ENCODE results near the gene SLIT3. TPM values are rescaled to one million over a fixed set of nuclear protein-coding genes. Genes with fewer than 3 reads are reported as not detected.

Gene SLIT3
- total RNA-seq, 4 donors from 2014 or later = 0.97 to 6.1 (median 3.4) TPM

DNA sequence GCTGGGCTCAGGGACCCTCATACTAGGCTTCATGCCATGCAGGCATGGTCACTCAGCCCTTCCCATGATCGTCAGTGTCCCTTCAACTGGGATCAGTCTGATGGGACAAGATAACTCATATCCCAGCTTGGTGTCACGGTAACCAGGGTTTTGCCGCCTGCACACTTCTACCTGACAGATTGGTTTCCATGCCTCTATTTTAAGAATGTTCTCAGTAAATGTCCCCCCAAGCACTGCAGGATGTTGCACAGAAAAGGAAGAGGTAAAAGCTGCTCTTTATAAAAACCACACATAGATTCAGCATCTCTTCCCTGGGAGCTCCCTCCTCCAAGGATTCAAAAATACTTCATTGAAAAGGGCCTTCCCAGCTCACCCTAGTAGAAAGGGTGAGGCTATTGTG lies 56.1 kb downstream of the SLIT3 start:
- Histone ChIP-seq H3K36me3 (no peaks in the 10 kb centered on the region), H3K9me3 (no peaks in the 10 kb centered on the region), H3K4me1 (no peaks in the 10 kb centered on the region), H3K27me3 (no peaks in the 10 kb centered on the region), H3K4me3 (no peak overlapping the region), H3K27ac (no peak overlapping the region)
- intact Hi-C loops (cut with DNase I; ENCODE audit: low total_unique reads) (no loop called here), in situ Hi-C loops (cut with MboI; ENCODE audit: low sequenced_read_pairs in 4 of 4) (no loop called here)
- ATAC-seq = no peak
- no peak for DNase-seq
- no peak for TF ChIP-seq POLR2A (IDR thresholded peaks at IDR 0.05)
- TF ChIP-seq, protein P1, sequence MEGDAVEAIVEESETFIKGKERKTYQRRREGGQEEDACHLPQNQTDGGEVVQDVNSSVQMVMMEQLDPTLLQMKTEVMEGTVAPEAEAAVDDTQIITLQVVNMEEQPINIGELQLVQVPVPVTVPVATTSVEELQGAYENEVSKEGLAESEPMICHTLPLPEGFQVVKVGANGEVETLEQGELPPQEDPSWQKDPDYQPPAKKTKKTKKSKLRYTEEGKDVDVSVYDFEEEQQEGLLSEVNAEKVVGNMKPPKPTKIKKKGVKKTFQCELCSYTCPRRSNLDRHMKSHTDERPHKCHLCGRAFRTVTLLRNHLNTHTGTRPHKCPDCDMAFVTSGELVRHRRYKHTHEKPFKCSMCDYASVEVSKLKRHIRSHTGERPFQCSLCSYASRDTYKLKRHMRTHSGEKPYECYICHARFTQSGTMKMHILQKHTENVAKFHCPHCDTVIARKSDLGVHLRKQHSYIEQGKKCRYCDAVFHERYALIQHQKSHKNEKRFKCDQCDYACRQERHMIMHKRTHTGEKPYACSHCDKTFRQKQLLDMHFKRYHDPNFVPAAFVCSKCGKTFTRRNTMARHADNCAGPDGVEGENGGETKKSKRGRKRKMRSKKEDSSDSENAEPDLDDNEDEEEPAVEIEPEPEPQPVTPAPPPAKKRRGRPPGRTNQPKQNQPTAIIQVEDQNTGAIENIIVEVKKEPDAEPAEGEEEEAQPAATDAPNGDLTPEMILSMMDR (IDR thresholded peaks at IDR 0.05 in 4 of 5, conservative IDR thresholded peaks at IDR 0.05 in 1 of 5) = no peak

DNA sequence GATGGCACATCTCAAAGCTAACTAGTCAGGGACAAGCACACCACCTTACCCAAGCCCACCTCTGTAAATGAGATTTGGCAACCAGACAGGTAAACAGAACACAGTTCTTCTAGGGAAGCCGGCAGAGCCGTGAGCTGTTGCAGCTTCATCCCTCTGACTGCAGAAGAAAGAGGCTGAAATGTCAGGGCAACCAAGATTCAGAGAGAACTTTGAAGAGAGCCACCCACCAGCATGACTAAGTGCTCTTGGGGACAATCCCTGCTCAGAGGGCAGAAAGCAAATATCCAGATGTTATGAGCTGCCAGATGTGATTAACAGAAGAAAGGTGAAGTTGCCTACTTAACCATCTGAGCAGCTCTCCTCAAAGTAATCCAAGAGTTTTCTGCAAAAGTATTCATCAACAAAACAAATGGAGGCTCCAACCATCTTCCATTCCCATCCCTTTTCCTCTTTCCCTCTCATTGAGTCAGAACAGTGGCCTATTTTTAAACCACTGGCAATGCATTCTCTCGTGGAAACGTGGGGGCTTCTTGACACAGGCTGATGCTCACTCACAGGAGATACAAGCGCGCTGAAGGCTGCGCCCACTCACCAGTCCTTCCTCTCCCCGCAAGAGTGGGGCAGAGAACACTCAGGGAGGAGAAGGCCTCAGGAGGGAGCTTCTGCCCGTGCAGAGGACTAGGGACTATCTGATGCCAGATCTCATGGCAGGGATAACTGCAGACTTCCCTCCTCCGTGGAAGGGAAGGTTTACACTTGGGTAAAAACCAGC lies 57.1 kb downstream of the SLIT3 start:
- TF ChIP-seq POLR2A (IDR thresholded peaks at IDR 0.05) = no peak
- TF ChIP-seq, protein P1 (IDR thresholded peaks at IDR 0.05 in 4 of 5, conservative IDR thresholded peaks at IDR 0.05 in 1 of 5) = no peak
- Histone ChIP-seq H3K36me3 (no peaks in the 10 kb centered on the region), H3K4me1 (no peaks in the 10 kb centered on the region), H3K4me3 (no peak overlapping the region), H3K9me3 (no peaks in the 10 kb centered on the region), H3K27me3 (no peaks in the 10 kb centered on the region), H3K27ac (no peak overlapping the region)
- no peak for DNase-seq
- intact Hi-C loops (cut with DNase I; ENCODE audit: low total_unique reads) = no loop called here
- in situ Hi-C loops (cut with MboI; ENCODE audit: low sequenced_read_pairs in 4 of 4) = no loop called here
- no peak for ATAC-seq

DNA sequence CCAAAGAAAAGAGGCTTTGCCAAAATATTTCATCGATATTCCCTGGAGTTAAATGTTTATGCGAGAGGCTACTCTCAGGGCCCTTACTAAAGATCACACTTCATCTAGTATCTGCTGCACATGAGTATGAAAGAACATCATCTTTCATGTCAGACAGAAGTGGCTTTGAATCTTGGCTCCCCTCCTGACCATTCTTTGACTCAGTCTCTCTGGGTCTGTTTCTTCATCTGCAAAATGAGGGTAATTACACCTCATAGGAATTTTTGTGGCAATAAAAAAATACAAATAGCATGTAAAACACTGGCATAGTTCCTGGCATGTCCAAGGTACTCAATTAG lies 58.1 kb downstream of the SLIT3 start:
- intact Hi-C loops (cut with DNase I; ENCODE audit: low total_unique reads) = no loop called here
- Histone ChIP-seq H3K4me3 (no peak overlapping the region), H3K9me3 (no peaks in the 10 kb centered on the region), H3K27me3 (no peaks in the 10 kb centered on the region), H3K36me3 (no peaks in the 10 kb centered on the region), H3K27ac (no peak overlapping the region), H3K4me1 (no peaks in the 10 kb centered on the region)
- TF ChIP-seq, protein P1 (IDR thresholded peaks at IDR 0.05 in 4 of 5, conservative IDR thresholded peaks at IDR 0.05 in 1 of 5) = no peak
- no peak for TF ChIP-seq POLR2A (IDR thresholded peaks at IDR 0.05)
- DNase-seq (no peak), ATAC-seq (no peak)
- in situ Hi-C loops (cut with MboI; ENCODE audit: low sequenced_read_pairs in 4 of 4) = no loop called here

DNA sequence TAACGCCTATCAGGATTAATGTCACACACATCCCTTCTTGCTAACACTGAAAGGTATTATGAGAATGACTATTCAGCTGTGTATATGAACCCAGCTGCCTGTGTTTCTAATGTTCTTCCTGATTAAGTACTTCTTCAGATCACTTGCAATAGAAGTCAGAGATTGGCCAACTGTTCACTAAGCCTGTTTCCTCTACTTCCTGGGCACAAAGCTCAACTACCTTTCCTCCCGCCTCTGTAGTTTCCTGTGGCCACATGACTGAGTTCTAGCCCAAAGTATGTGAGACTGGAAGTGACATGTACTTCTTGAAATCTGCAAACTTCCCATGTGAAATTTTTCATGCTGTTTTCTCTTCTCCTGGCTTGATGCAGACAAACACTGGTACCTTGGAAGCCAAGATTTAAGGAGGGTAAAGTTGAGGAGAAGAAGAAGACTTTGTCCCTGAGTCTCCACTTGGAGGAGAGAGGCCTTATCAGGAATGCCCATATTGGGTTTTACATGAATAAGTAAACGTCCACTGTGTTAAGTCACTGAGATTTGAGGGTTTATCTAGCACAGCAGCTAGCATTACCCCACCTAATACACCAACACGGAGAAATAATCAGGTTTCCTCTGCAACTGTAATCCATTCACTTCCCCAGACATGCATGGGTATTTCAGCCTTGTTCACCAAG lies 58.6 kb downstream of the SLIT3 start:
- TF ChIP-seq, protein P1 (IDR thresholded peaks at IDR 0.05 in 4 of 5, conservative IDR thresholded peaks at IDR 0.05 in 1 of 5) = no peak
- no peak for TF ChIP-seq POLR2A (IDR thresholded peaks at IDR 0.05)

More for the DNA sequence above, 58.6 kb downstream of the SLIT3 start:
- Histone ChIP-seq H3K36me3 (no peaks in the 10 kb centered on the region), H3K9me3 (no peaks in the 10 kb centered on the region), H3K4me3 (no peak overlapping the region), H3K27me3 (no peaks in the 10 kb centered on the region), H3K27ac (no peak overlapping the region), H3K4me1 (no peaks in the 10 kb centered on the region)
- ATAC-seq (no peak), DNase-seq (no peak)
- intact Hi-C loops (cut with DNase I; ENCODE audit: low total_unique reads) (no loop called here), in situ Hi-C loops (cut with MboI; ENCODE audit: low sequenced_read_pairs in 4 of 4) (no loop called here)

Measured in gastrocnemius medialis (tissue), 4 donors.